Stomach (tissue), 9 donors: ENCODE results near the gene BMP10. TPM values are rescaled to one million over a fixed set of nuclear protein-coding genes. Genes with fewer than 3 reads are reported as not detected.

Experiments used
- DNase-seq, 2 donors: peaks; one replicate each; pipeline versions ENCODE4 v3.0.0 to v3.0.0-alpha.2; 2013 to 2019
- H3K27ac ChIP-seq, 5 donors: fragments of 200-600 bp in 4 of 5; sonication (generic) in 4 of 5; one replicate each; pipeline ENCODE4 v1.5.1; 2013 to 2019; ENCODE audit warnings: mild to moderate bottlenecking in 1 of 5, moderate library complexity in 1 of 5
- H3K27me3 ChIP-seq, 3 donors: fragments of 200-600 bp; sonication (generic); one replicate each; pipeline ENCODE4 v1.5.1; 2017 to 2019; ENCODE audit warnings: mixed run types in 1 of 3
- H3K36me3 ChIP-seq, 4 donors: fragments of 200-600 bp; sonication (generic); 1 replicate in 3 of 4; 2 replicates in 1 of 4; pipeline ENCODE4 v1.5.1; 2016 to 2019
- H3K4me1 ChIP-seq, 4 donors: fragments of 200-600 bp; sonication (generic); one replicate each; pipeline ENCODE4 v1.5.1; 2016 to 2019
- H3K4me3 ChIP-seq, 4 donors: fragments of 200-600 bp; sonication (generic) in 3 of 4; one replicate each; pipeline ENCODE4 v1.5.1; 2016 to 2019; ENCODE audit warnings: mild to moderate bottlenecking in 1 of 4
- H3K9me3 ChIP-seq, 4 donors: fragments of 200-600 bp; sonication (generic); one replicate each; pipeline ENCODE4 v1.5.1; 2016 to 2019
- EP300 ChIP-seq: sonication (generic); formaldehyde crosslinking; IDR thresholded peaks from one replicate; pipeline ENCODE4 v1.6.1; 2017; ENCODE audit warnings: antibody characterized with exemption
- POLR2A ChIP-seq, 4 donors: fragments of 450-650 bp; IDR thresholded peaks; one replicate each; pipeline ENCODE4 v1.6.1; 2016; ENCODE audit warnings: antibody characterized with exemption in 4 of 4, control low read depth in 2 of 4, mild to moderate bottlenecking in 1 of 4, moderate library complexity in 1 of 4
- POLR2AphosphoS5 ChIP-seq, 3 donors: sonication (generic); formaldehyde crosslinking; IDR thresholded peaks; one replicate each; pipeline ENCODE4 v1.6.1; 2016; ENCODE audit warnings: antibody characterized with exemption in 3 of 3
- WGBS, 5 donors: extraction: QIAGEN DNeasy Blood & Tissue Kit in 3 of 5; methylation state at CpG; one replicate each; pipeline versions ENCODE4 v1.1.5 to v1.1.7; 2013 to 2018; 5-methylcytosine and 5-hydroxymethylcytosine counted together
- intact Hi-C: fragments of 100-400 bp; cut with DNase I; formaldehyde crosslinking; loops from one replicate; pipeline ENCODE4 v1.15.1; 2023; ENCODE audit warnings: low total_unique reads
- polyA plus RNA-seq, 3 donors: library from polyadenylated mRNA; stranded (reverse); fragments of 200-250 nt; gene quantifications; one replicate each; pipeline ENCODE4 v1.2.3, GENCODE V29; 2013
- total RNA-seq, 5 donors: library from RNA; depleted of rRNA; stranded (reverse); fragments of >200 nt; gene quantifications; one replicate each; pipeline versions ENCODE4 v1.1.0 to v1.2.3, GENCODE V29; 2014 to 2016
- TF ChIP-seq, protein P1 (sequence below), 7 experiments: fragments of 450-650 bp in 4 of 7; fragments of 200-600 bp in 3 of 7; sonication (generic) in 3 of 7; IDR thresholded peaks; one replicate each; pipeline ENCODE4 v1.5.1; 2016 to 2019; ENCODE audit warnings: antibody characterized with exemption in 7 of 7, control low read depth in 2 of 7, mild to moderate bottlenecking in 1 of 7
- donor health status: healthy with polysubstance abuse.
- donor health status: Bipolar disorder and iron deficiency.
- donor health status: healthy.

Gene BMP10
- total and polyA plus RNA-seq, 8 donors, result 0.37 TPM; not detected in 7

DNA sequence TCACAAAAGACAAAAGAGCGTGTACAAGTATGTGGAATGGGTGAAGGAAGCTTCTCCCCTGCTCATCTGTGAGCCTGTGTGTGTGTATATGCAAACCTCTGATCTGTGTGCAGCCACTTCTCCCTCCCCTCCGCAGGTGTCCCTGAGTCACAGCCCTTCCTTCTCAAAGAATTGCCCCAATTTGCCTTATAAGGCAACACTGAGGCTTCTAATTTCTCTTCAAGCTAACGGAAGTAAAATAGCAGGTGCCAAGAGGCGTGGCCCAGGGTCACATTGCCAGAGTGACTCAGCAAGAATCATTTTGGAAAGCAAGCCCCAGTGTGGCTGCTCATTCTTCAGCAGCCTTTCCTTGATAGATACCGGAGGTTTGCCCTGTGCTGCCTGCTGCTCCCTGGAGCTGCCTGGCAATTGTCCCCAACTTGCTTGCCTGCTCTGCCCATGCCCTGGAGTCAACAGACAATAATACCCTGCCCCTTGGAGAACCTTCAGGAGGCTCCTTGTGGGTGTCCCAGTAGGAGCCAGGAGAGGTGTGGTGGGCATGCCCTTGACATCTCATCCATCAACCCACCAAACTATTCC is 37.3 kb upstream of the BMP10 start:
- Histone ChIP-seq H3K36me3 (no peaks in the 10 kb centered on the region), H3K27me3 (no peaks in the 10 kb centered on the region), H3K27ac (peak overlapping the region in 4 of 5 donors; percentile 41 to 77 (median 60)), H3K9me3 (no peaks in the 10 kb centered on the region), H3K4me3 (no peak overlapping the region), H3K4me1 (peaks cover 16 to 32% (median 19%) of the 10 kb centered on the region in 4 donors)
- intact Hi-C loops, result loop anchor here (5.0 kb wide), 1 partner anchor 156 kb away; no protein-coding TSS in a partner anchor
- DNase-seq, result peak; percentile 85 to 87
- TF ChIP-seq POLR2AphosphoS5 (IDR thresholded peaks at IDR 0.05) (peak in 2 of 3 donors; percentile 36 to 76), EP300 (no peak)
- 22 to 30% (median 25%) methylated on average over 4 to 5 of the region's 5 CpGs for WGBS, 5 donors

DNA sequence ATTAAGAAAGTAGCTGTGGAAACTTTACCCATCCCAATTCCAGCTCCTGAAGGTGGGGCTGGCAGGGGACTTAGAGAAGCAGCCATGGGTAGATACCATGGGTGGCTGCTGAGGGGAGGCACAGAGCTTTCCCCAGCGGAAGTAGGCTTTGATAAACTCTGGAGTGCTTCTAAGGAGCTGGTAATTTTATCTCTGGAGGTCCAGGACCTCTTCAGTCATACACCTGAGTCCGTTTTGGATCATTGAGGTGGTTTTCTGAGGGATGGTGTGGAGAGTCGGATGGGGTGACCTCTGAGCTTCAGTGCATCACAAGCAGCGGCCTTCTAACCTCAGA is 36.7 kb upstream of the BMP10 start:
- intact Hi-C loops, result loop anchor here (5.0 kb wide), 1 partner anchor 156 kb away; no protein-coding TSS in a partner anchor

DNA sequence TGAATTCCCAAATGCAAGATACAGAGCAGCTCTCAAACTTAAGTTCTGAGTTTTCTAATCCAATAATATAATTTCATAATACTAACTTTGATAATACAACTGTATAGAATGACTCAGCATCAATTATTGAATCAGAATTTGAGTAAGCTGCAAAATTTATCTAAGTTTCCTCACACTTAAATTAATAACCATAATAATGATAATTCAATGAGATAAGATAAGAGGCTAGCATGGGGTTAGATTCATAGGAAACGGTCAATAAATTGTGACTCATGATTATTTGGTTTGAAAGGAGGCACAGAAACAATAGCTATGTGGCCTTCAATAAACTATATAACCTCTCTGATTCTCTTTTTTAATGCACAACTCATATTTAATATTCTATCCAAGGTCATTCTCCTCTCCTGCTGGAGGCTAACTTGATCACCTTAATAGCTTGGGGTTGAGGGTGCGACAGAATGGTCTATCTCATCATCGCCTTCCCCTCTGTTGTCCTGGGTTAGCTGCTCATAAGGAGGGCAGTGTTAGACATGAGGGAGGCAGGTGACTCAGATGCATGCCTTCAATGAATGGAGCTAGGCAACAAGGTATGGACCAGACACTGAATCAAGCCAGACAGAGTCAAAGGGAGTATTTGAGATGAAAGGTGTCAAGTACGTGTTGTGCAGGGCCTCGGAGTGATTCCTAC is 36.2 kb upstream of the BMP10 start:
- intact Hi-C loops, result loop anchor here (5.0 kb wide), 1 partner anchor 155 kb away; no protein-coding TSS in a partner anchor
- DNase-seq, result no peak
- Histone ChIP-seq H3K27ac (peak overlapping the region in 4 of 5 donors; percentile 41 to 77 (median 60)), H3K9me3 (no peaks in the 10 kb centered on the region), H3K4me3 (no peak overlapping the region), H3K27me3 (no peaks in the 10 kb centered on the region), H3K36me3 (no peaks in the 10 kb centered on the region), H3K4me1 (peaks cover 16 to 32% (median 19%) of the 10 kb centered on the region in 4 donors)
- 84 to 89% (median 85%) methylated on average over 5 of the region's 5 CpGs for WGBS, 5 donors
- no peak for TF ChIP-seq POLR2A (IDR thresholded peaks at IDR 0.05)
- TF ChIP-seq, protein P1, sequence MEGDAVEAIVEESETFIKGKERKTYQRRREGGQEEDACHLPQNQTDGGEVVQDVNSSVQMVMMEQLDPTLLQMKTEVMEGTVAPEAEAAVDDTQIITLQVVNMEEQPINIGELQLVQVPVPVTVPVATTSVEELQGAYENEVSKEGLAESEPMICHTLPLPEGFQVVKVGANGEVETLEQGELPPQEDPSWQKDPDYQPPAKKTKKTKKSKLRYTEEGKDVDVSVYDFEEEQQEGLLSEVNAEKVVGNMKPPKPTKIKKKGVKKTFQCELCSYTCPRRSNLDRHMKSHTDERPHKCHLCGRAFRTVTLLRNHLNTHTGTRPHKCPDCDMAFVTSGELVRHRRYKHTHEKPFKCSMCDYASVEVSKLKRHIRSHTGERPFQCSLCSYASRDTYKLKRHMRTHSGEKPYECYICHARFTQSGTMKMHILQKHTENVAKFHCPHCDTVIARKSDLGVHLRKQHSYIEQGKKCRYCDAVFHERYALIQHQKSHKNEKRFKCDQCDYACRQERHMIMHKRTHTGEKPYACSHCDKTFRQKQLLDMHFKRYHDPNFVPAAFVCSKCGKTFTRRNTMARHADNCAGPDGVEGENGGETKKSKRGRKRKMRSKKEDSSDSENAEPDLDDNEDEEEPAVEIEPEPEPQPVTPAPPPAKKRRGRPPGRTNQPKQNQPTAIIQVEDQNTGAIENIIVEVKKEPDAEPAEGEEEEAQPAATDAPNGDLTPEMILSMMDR (IDR thresholded peaks at IDR 0.05), result no peak
- TF ChIP-seq EP300, result no peak
- TF ChIP-seq POLR2AphosphoS5 (IDR thresholded peaks at IDR 0.05), result no peak

More for the DNA sequence above, 36.7 kb upstream of the BMP10 start:
- no peaks in the 10 kb centered on the region for H3K36me3 ChIP-seq
- no peak overlapping the region for H3K4me3 ChIP-seq
- TF ChIP-seq POLR2A (IDR thresholded peaks at IDR 0.05) (no peak), EP300 (no peak), POLR2AphosphoS5 (IDR thresholded peaks at IDR 0.05) (no peak)
- TF ChIP-seq, protein P1 (IDR thresholded peaks at IDR 0.05), result no peak
- DNase-seq, result no peak
- 63 to 86% (median 80%) methylated on average over 4 of the region's 4 CpGs for WGBS, 5 donors
- H3K27me3 ChIP-seq, result no peaks in the 10 kb centered on the region
- H3K9me3 ChIP-seq, result no peaks in the 10 kb centered on the region
- H3K4me1 ChIP-seq, result peaks cover 16 to 32% (median 19%) of the 10 kb centered on the region in 4 donors
- H3K27ac ChIP-seq, result peak overlapping the region in 4 of 5 donors; percentile 41 to 77 (median 60)

GRCh38 chr2:68906716-68907115 is 35.5 kb upstream of the BMP10 start:
- Histone ChIP-seq H3K4me3 (no peak overlapping the region), H3K4me1 (peaks cover 16 to 32% (median 19%) of the 10 kb centered on the region in 4 donors), H3K9me3 (peaks cover 0 to 5% (median under 1%) of the 10 kb centered on the region in 4 donors), H3K36me3 (no peaks in the 10 kb centered on the region), H3K27me3 (no peaks in the 10 kb centered on the region), H3K27ac (no peak overlapping the region)
- 84 to 94% (median 90%) methylated on average over 3 of the region's 3 CpGs for WGBS, 5 donors
- TF ChIP-seq POLR2A (IDR thresholded peaks at IDR 0.05) (no peak), EP300 (no peak), POLR2AphosphoS5 (IDR thresholded peaks at IDR 0.05) (no peak)
- TF ChIP-seq, protein P1 (IDR thresholded peaks at IDR 0.05), result no peak
- no peak for DNase-seq
- intact Hi-C loops, result loop anchor here (5.0 kb wide), 1 partner anchor 154 kb away; no protein-coding TSS in a partner anchor
